K562 (cell line): ENCODE results near the gene KIAA0319L. TPM values are rescaled to one million over a fixed set of nuclear protein-coding genes. Genes with fewer than 3 reads are reported as not detected.

ENCODE experiments used
- ATAC-seq: fragments of 200-7000 bp; cut with Tn5 transposase; 3 replicates; pipeline ENCODE4 v1.9.1; 2020; ENCODE audit warnings: moderate library complexity
- BruUV-seq: library from RNA; stranded (reverse); fragments of 400-500 nt; replicated peaks from 2 replicates; lab custom pipeline; 2021; lab: Mats Ljungman, UMichigan
- CTCF ChIA-PET: fragments of 300-600 bp; formaldehyde crosslinking; extraction: SDS; loops from one replicate; lab custom pipeline; 2021; ENCODE audit warnings: low intra/inter-chr PET ratio; lab: Yijun Ruan, JAX
- POLR2A ChIA-PET: fragments of 300-600, 350-650 bp; sonication (Branson Sonifier 250); formaldehyde crosslinking; extraction: SDS; loops from one replicate; lab custom pipeline; 2021; ENCODE audit warnings: antibody characterized with exemption, inconsistent platforms; lab: Yijun Ruan, JAX
- DNase-seq, 4 experiments: peaks; one replicate each; pipeline versions ENCODE4 v3.0.0 to v3.0.0-alpha.2; 2011 to 2018; ENCODE audit warnings: low spot score in 3 of 4, mixed read lengths in 3 of 4; ENCODE audit errors: extremely low read depth in 1 of 4
- FAIRE-seq: peaks from 2 replicates; lab custom pipeline; 2011; peaks lifted over from hg19 to GRCh38; lab: Jason Lieb, UNC
- H2AFZ ChIP-seq: 2 replicates; pipeline ENCODE4 v1.6.0; 2011; ENCODE audit warnings: low read depth, low read length, control low read depth, inconsistent platforms
- H3K27ac ChIP-seq: fragments of 200-600 bp; 3 replicates; pipeline ENCODE4 v1.8.0; 2011; ENCODE audit warnings: low read depth, mild to moderate bottlenecking, control low read depth, inconsistent platforms, low read length, moderate library complexity, mixed read lengths; ENCODE audit errors: extremely low read depth
- H3K27me3 ChIP-seq, 2 experiments: fragments of 300-600 bp in 1 of 2; 2 replicates in 1 of 2; 3 replicates in 1 of 2; pipeline versions ENCODE4 v1.6.0 to v1.8.0; 2011; ENCODE audit warnings: inconsistent platforms in 2 of 2, low read length in 2 of 2, mild to moderate bottlenecking in 1 of 2, mixed read lengths in 1 of 2, moderate library complexity in 1 of 2; ENCODE audit not compliant: control insufficient read depth in 2 of 2, insufficient read depth in 2 of 2
- H3K36me3 ChIP-seq: fragments of 300-600 bp; 3 replicates; pipeline ENCODE4 v1.8.0; 2011; ENCODE audit warnings: mild to moderate bottlenecking, low read length, inconsistent platforms; ENCODE audit not compliant: control insufficient read depth, insufficient read depth
- H3K4me1 ChIP-seq, 2 experiments: fragments of 200-600 bp in 1 of 2; replicated peaks in 1 of 2; 2 replicates in 1 of 2; 3 replicates in 1 of 2; pipeline versions ENCODE4 v1.5.1 to v1.8.0; 2011; ENCODE audit warnings: inconsistent platforms in 2 of 2, low read length in 2 of 2, mild to moderate bottlenecking in 1 of 2, mixed read lengths in 1 of 2, moderate library complexity in 1 of 2; ENCODE audit not compliant: control insufficient read depth in 2 of 2, insufficient read depth in 2 of 2
- H3K4me2 ChIP-seq: 2 replicates; pipeline ENCODE4 v1.6.1; 2011; ENCODE audit warnings: low read length, control low read depth, inconsistent platforms, mixed read lengths; ENCODE audit not compliant: insufficient read depth
- H3K4me3 ChIP-seq: fragments of 200-600 bp; sonication (generic), shearing (Covaris generic); 2 replicates; pipeline ENCODE4 v1.5.1; 2016; ENCODE audit warnings: control low read depth, inconsistent platforms
- H3K79me2 ChIP-seq: fragments of 200-600 bp; 3 replicates; pipeline ENCODE4 v1.8.0; 2011; ENCODE audit warnings: low read length, inconsistent platforms; ENCODE audit not compliant: control insufficient read depth, insufficient read depth
- H3K9ac ChIP-seq, 2 experiments: 2 replicates each; pipeline versions ENCODE4 v1.6.0 to v1.6.1; 2011; ENCODE audit warnings: low read depth in 2 of 2, low read length in 2 of 2, control low read depth in 1 of 2, inconsistent platforms in 1 of 2, mild to moderate bottlenecking in 1 of 2, mixed read lengths in 1 of 2; ENCODE audit not compliant: insufficient read depth in 1 of 2
- H3K9me1 ChIP-seq: one replicate; pipeline ENCODE4 v1.6.0; 2011; ENCODE audit warnings: inconsistent platforms, mild to moderate bottlenecking, low read length, moderate library complexity; ENCODE audit not compliant: control insufficient read depth, insufficient read depth
- H3K9me3 ChIP-seq: replicated peaks from 2 replicates; pipeline ENCODE4 v1.5.1; 2011; ENCODE audit warnings: low read depth, low read length, inconsistent platforms; ENCODE audit not compliant: control insufficient read depth, insufficient read depth
- H4K20me1 ChIP-seq: replicated peaks from 2 replicates; pipeline ENCODE4 v1.6.1; 2011; ENCODE audit warnings: low read length, inconsistent platforms, mixed read lengths; ENCODE audit not compliant: control insufficient read depth, insufficient read depth
- MED1 ChIP-seq: sonication (generic); formaldehyde crosslinking; IDR thresholded peaks from 2 replicates; pipeline ENCODE4 v1.8.1; 2023; ENCODE audit warnings: missing genetic modification reagents, borderline replicate concordance
- RAD21 ChIP-seq, 2 experiments: fragments of 250-450 bp in 1 of 2; fragments of 450-650 bp in 1 of 2; sonication (Bioruptor Pico) in 1 of 2; formaldehyde crosslinking in 1 of 2; IDR thresholded peaks in 1 of 2; conservative IDR thresholded peaks in 1 of 2; 2 replicates each; pipeline versions ENCODE4 v1.4.0 to v1.8.0; 2020 to 2022; ENCODE audit warnings: mild to moderate bottlenecking in 2 of 2, moderate library complexity in 1 of 2
- WGBS: fragments of 100-300 bp; shearing (Covaris generic); methylation state at CpG from one replicate; pipeline ENCODE4 v1.1.6; 2016; ENCODE audit warnings: low coverage, mixed read lengths; ENCODE audit not compliant: insufficient coverage; ENCODE audit errors: missing lambda C conversion rate; 5-methylcytosine and 5-hydroxymethylcytosine counted together
- in situ Hi-C: fragments of 300-500 bp; cut with MboI; formaldehyde crosslinking; loops from 4 replicates; pipeline ENCODE4 v1.15.0; 2018; ENCODE audit warnings: inconsistent platforms, mixed read lengths
- intact Hi-C: fragments of 100-400 bp; cut with micrococcal nuclease; formaldehyde crosslinking; loops from 2 replicates; pipeline ENCODE4 v1.14.2; 2022
- polyA plus RNA-seq, 8 experiments: library from polyadenylated mRNA; depleted of rRNA in 4 of 8; stranded (reverse) in 5 of 8; unstranded in 3 of 8; fragments of >200 nt; fragmentation: Nextera tagmentation in 2 of 8; fragmentation: Illumina TruSeq in 1 of 8; extraction: Ambion mirVana in 2 of 8; extraction: Trizol in 1 of 8; gene quantifications; 2 replicates each; pipeline versions ENCODE4 v1.2.1 to v1.2.3, GENCODE V29; 2011 to 2014; ENCODE audit warnings: inconsistent platforms in 1 of 8, missing spikeins in 1 of 8
- total RNA-seq, 7 experiments: library from RNA; depleted of rRNA in 6 of 7; stranded (reverse); fragments of >200 nt in 6 of 7; fragmentation: Illumina TruSeq in 2 of 7; extraction: Trizol in 2 of 7; gene quantifications; 2 replicates each; pipeline versions ENCODE4 v1.2.1 to v1.2.3, GENCODE V29; 2011 to 2021; ENCODE audit warnings: low replicate concordance in 1 of 7
- TF ChIP-seq, protein P1 (sequence below), 3 experiments: IDR thresholded peaks in 2 of 3; conservative IDR thresholded peaks in 1 of 3; 2 replicates each; pipeline ENCODE4 v1.5.1; 2011 to 2012; ENCODE audit warnings: low read length in 3 of 3, mild to moderate bottlenecking in 3 of 3, control low read depth in 2 of 3, improper control_type of control experiment in 1 of 3, inconsistent platforms in 1 of 3, low read depth in 1 of 3, mixed read lengths in 1 of 3, moderate library complexity in 1 of 3; ENCODE audit not compliant: insufficient read depth in 2 of 3

KIAA0319L gene
- total and polyA plus RNA-seq, 9 of the 15 experiments (the other 6 are each of a cell fraction or from before 2014, with no cell fraction given) = 2.4 to 51.7 (median 27.4) TPM

GRCh38 chr1:35454616-35455015, 102.6 kb downstream of the KIAA0319L start:
- in situ Hi-C loops (no loop called here), intact Hi-C loops (loop anchor here (5.0 kb wide), 1 partner anchor 263 kb away; the partner anchor contains the start of gene C1orf216)
- Histone ChIP-seq H3K4me2 (no peak overlapping the region), H2AFZ (no peak overlapping the region), H3K9me3 (no peaks in the 10 kb centered on the region), H3K79me2 (no peaks in the 10 kb centered on the region), H3K9me1 (no peaks in the 10 kb centered on the region), H3K4me1 (no peaks in the 10 kb centered on the region), H3K36me3 (peaks cover 57% of the 10 kb centered on the region), H3K27ac (no peak overlapping the region), H4K20me1 (no peaks in the 10 kb centered on the region), H3K4me3 (no peak overlapping the region), H3K27me3 (no peaks in the 10 kb centered on the region), H3K9ac (no peak overlapping the region)
- no TSS peak for BruUV-seq
- peak; percentile 64 for ATAC-seq
- no peak for DNase-seq
- no peak for FAIRE-seq
- POLR2A ChIA-PET = interaction anchor here (1.2 to 1.3 kb wide), 2 partner anchors 10 to 15 kb away, joined by 4 to 7 read pairs; no protein-coding TSS in a partner anchor
- peak in 1 of 2 experiments; percentile 33; a peak in 2 of 4 replicates for TF ChIP-seq RAD21 (CRISPR knock-in tag; conservative IDR thresholded peaks at IDR 0.05 in 1 of 2, IDR thresholded peaks at IDR 0.05 in 1 of 2)
- TF ChIP-seq, protein P1, sequence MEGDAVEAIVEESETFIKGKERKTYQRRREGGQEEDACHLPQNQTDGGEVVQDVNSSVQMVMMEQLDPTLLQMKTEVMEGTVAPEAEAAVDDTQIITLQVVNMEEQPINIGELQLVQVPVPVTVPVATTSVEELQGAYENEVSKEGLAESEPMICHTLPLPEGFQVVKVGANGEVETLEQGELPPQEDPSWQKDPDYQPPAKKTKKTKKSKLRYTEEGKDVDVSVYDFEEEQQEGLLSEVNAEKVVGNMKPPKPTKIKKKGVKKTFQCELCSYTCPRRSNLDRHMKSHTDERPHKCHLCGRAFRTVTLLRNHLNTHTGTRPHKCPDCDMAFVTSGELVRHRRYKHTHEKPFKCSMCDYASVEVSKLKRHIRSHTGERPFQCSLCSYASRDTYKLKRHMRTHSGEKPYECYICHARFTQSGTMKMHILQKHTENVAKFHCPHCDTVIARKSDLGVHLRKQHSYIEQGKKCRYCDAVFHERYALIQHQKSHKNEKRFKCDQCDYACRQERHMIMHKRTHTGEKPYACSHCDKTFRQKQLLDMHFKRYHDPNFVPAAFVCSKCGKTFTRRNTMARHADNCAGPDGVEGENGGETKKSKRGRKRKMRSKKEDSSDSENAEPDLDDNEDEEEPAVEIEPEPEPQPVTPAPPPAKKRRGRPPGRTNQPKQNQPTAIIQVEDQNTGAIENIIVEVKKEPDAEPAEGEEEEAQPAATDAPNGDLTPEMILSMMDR (IDR thresholded peaks at IDR 0.05 in 2 of 3, conservative IDR thresholded peaks at IDR 0.05 in 1 of 3; ENCODE audit: insufficient read depth in 2 of 3, low read depth in 1 of 3, low read length in 3 of 3) = peak in 2 of 3 experiments; percentile 30 to 31; a peak in 3 of 6 replicates
- no peak for TF ChIP-seq MED1
- WGBS = 83% methylated on average over 1 of the region's 1 CpG
- CTCF ChIA-PET = interaction anchor here (0.6 kb wide), 2 partner anchors 298 to 444 kb away, joined by 3 read pairs; no protein-coding TSS in a partner anchor
